GM10847 (cell line): ENCODE results near the gene DAZAP1.

Source experiments
- POLR2A ChIP-seq: IDR thresholded peaks from 2 replicates; pipeline ENCODE4 v1.6.1; 2011; ENCODE audit not compliant: insufficient read length; ENCODE audit errors: extremely low read depth

DAZAP1 gene

GRCh38 chr19:1410136-1410786 is 2.9 kb downstream of the DAZAP1 start:
- no peak for TF ChIP-seq POLR2A

- no peak for TF ChIP-seq POLR2A
Measured at GRCh38 chr19:1410789-1411188, 3.4 kb downstream of the DAZAP1 start.

- no peak for TF ChIP-seq POLR2A
Measured at GRCh38 chr19:1411255-1412191, 4.1 kb downstream of the DAZAP1 start.

- TF ChIP-seq POLR2A: no peak
Measured at GRCh38 chr19:1412323-1412923, 5.0 kb downstream of the DAZAP1 start.

GRCh38 chr19:1412995-1413800 is 5.8 kb downstream of the DAZAP1 start:
- TF ChIP-seq POLR2A: no peak

- no peak for TF ChIP-seq POLR2A
Measured at GRCh38 chr19:1416014-1416841, 8.8 kb downstream of the DAZAP1 start.

- TF ChIP-seq POLR2A: no peak
Measured at GRCh38 chr19:1417145-1417544, 9.8 kb downstream of the DAZAP1 start.

GRCh38 chr19:1417681-1418495 is 10.5 kb downstream of the DAZAP1 start:
- TF ChIP-seq POLR2A: no peak

GRCh38 chr19:1418496-1418775 is 11.1 kb downstream of the DAZAP1 start:
- TF ChIP-seq POLR2A: no peak

- no peak for TF ChIP-seq POLR2A
Measured at GRCh38 chr19:1418951-1419738, 11.8 kb downstream of the DAZAP1 start.

- no peak for TF ChIP-seq POLR2A
Measured at GRCh38 chr19:1420590-1420989, 13.2 kb downstream of the DAZAP1 start.

- no peak for TF ChIP-seq POLR2A
Measured at GRCh38 chr19:1421218-1421957, 14.0 kb downstream of the DAZAP1 start.

- no peak for TF ChIP-seq POLR2A
Measured at GRCh38 chr19:1421958-1422305, 14.5 kb downstream of the DAZAP1 start.

- TF ChIP-seq POLR2A: no peak
Measured at GRCh38 chr19:1422360-1422759, 15.0 kb downstream of the DAZAP1 start.
